Loucy (cell line): ENCODE data around the gene RAB25.

Source experiments
- H2AFZ ChIP-seq: fragments of 200-600 bp; sonication (generic); 2 replicates; pipeline ENCODE4 v1.6.0; 2016; ENCODE audit warnings: antibody characterized with exemption, mild to moderate bottlenecking, low read length, moderate library complexity
- H3F3A ChIP-seq: fragments of 200-600 bp; 2 replicates; pipeline ENCODE4 v1.6.0; 2016; ENCODE audit warnings: antibody characterized with exemption, low read depth, mild to moderate bottlenecking
- H3K27me3 ChIP-seq: fragments of 200-600 bp; sonication (generic); 2 replicates; pipeline ENCODE4 v1.6.1; 2014; ENCODE audit warnings: low read length, mild to moderate bottlenecking; ENCODE audit not compliant: insufficient read depth, poor library complexity, severe bottlenecking
- H3K36me3 ChIP-seq: fragments of 200-600 bp; sonication (generic); 2 replicates; pipeline ENCODE4 v1.6.1; 2016; ENCODE audit warnings: low read length; ENCODE audit not compliant: insufficient read depth
- H3K4me1 ChIP-seq: fragments of 200-600 bp; sonication (generic); 2 replicates; pipeline ENCODE4 v1.5.1; 2014; ENCODE audit warnings: low read length, mild to moderate bottlenecking; ENCODE audit not compliant: insufficient read depth, poor library complexity, severe bottlenecking
- H3K4me2 ChIP-seq: fragments of 200-600 bp; sonication (generic); 2 replicates; pipeline ENCODE4 v1.6.0; 2014; ENCODE audit warnings: antibody characterized with exemption, low read length, low read depth, mild to moderate bottlenecking; ENCODE audit not compliant: poor library complexity, severe bottlenecking
- H3K4me3 ChIP-seq: fragments of 200-600 bp; sonication (generic); 2 replicates; pipeline ENCODE4 v1.5.1; 2014; ENCODE audit warnings: low read length, mild to moderate bottlenecking, mixed read lengths; ENCODE audit not compliant: poor library complexity, severe bottlenecking
- H3K79me2 ChIP-seq: fragments of 200-600 bp; sonication (generic); 2 replicates; pipeline ENCODE4 v1.6.1; 2014; ENCODE audit warnings: low read length; ENCODE audit not compliant: insufficient read depth
- H3K9ac ChIP-seq: fragments of 200-600 bp; sonication (generic); 2 replicates; pipeline ENCODE4 v1.6.0; 2014; ENCODE audit warnings: mild to moderate bottlenecking, low read depth, low read length, moderate library complexity; ENCODE audit not compliant: poor library complexity, severe bottlenecking
- H3K9me2 ChIP-seq: fragments of 200-600 bp; sonication (generic); replicated peaks from 2 replicates; pipeline ENCODE4 v1.6.1; 2016; ENCODE audit warnings: low read depth, low read length, mixed read lengths
- H3K9me3 ChIP-seq: fragments of 200-600 bp; sonication (generic); 2 replicates; pipeline ENCODE4 v1.6.1; 2014; ENCODE audit warnings: mild to moderate bottlenecking, antibody characterized with exemption, low read length, low read depth; ENCODE audit not compliant: insufficient read depth
- H4K20me1 ChIP-seq: fragments of 200-600 bp; sonication (generic); 2 replicates; pipeline ENCODE4 v1.6.0; 2014; ENCODE audit warnings: antibody characterized with exemption, low read length, mild to moderate bottlenecking; ENCODE audit not compliant: insufficient read depth, poor library complexity, severe bottlenecking
- CTCF ChIP-seq: fragments of 200-600 bp; sonication (generic); conservative IDR thresholded peaks from 2 replicates; pipeline ENCODE4 v1.5.1; 2014; ENCODE audit warnings: mild to moderate bottlenecking, antibody characterized with exemption, low read length
- EZH2phosphoT487 ChIP-seq: fragments of 200-600 bp; IDR thresholded peaks from 2 replicates; pipeline ENCODE4 v1.6.1; 2018; ENCODE audit warnings: antibody characterized with exemption, mild to moderate bottlenecking, moderate library complexity, borderline replicate concordance

RAB25 gene

GRCh38 chr1:156074661-156075060, 13.7 kb downstream of the RAB25 start:
- no peak overlapping the region for H3K9ac ChIP-seq
- H4K20me1 ChIP-seq, result peaks cover 31% of the 10 kb centered on the region
- H3K27me3 ChIP-seq, result no peaks in the 10 kb centered on the region
- H3K79me2 ChIP-seq, result peaks cover 32% of the 10 kb centered on the region
- no peak for TF ChIP-seq CTCF
- no peak for TF ChIP-seq EZH2phosphoT487
- H3K36me3 ChIP-seq, result peaks cover 18% of the 10 kb centered on the region; the same call in 1 of the 2 replicates
- no peak overlapping the region for H2AFZ ChIP-seq
- H3F3A ChIP-seq, result peaks cover 3% of the 10 kb centered on the region
- no peaks in the 10 kb centered on the region for H3K9me3 ChIP-seq
- H3K4me3 ChIP-seq, result no peak overlapping the region
- H3K4me2 ChIP-seq, result no peak overlapping the region
- no peaks in the 10 kb centered on the region for H3K9me2 ChIP-seq
- H3K4me1 ChIP-seq, result peaks cover 22% of the 10 kb centered on the region

GRCh38 chr1:156075162-156075561, 14.2 kb downstream of the RAB25 start:
- Histone ChIP-seq H3K9me3 (no peaks in the 10 kb centered on the region), H3K79me2 (peaks cover 37% of the 10 kb centered on the region), H3K9ac (peak overlapping the region; percentile 11), H4K20me1 (peaks cover 36% of the 10 kb centered on the region), H3K4me3 (no peak overlapping the region), H3F3A (peaks cover 3% of the 10 kb centered on the region), H3K9me2 (no peaks in the 10 kb centered on the region), H3K27me3 (no peaks in the 10 kb centered on the region), H3K4me2 (peak overlapping the region; percentile 17), H3K36me3 (peaks cover 18% of the 10 kb centered on the region; the same call in 1 of the 2 replicates), H3K4me1 (peaks cover 27% of the 10 kb centered on the region), H2AFZ (no peak overlapping the region)
- TF ChIP-seq CTCF (peak; percentile 24; the same call in 1 of the 2 replicates), EZH2phosphoT487 (no peak)

GRCh38 chr1:156075775-156076204, 14.8 kb downstream of the RAB25 start:
- TF ChIP-seq EZH2phosphoT487 (no peak), CTCF (no peak)
- no peaks in the 10 kb centered on the region for H3K9me3 ChIP-seq
- H3K4me1 ChIP-seq, result peaks cover 33% of the 10 kb centered on the region
- H3K4me3 ChIP-seq, result no peak overlapping the region
- H2AFZ ChIP-seq, result no peak overlapping the region
- no peaks in the 10 kb centered on the region for H3K27me3 ChIP-seq
- H3K4me2 ChIP-seq, result peak overlapping the region; percentile 17
- peaks cover 42% of the 10 kb centered on the region for H4K20me1 ChIP-seq
- H3K9me2 ChIP-seq, result no peaks in the 10 kb centered on the region
- H3F3A ChIP-seq, result peaks cover 3% of the 10 kb centered on the region
- H3K36me3 ChIP-seq, result peaks cover 18% of the 10 kb centered on the region; the same call in 1 of the 2 replicates
- H3K79me2 ChIP-seq, result peaks cover 44% of the 10 kb centered on the region
- H3K9ac ChIP-seq, result peak overlapping the region; percentile 11
